ENCODE measurements around the gene ALOX5AP. TPM values are rescaled to one million over a fixed set of nuclear protein-coding genes. Genes with fewer than 3 reads are reported as not detected.

Gene ALOX5AP
- total and polyA plus RNA-seq, 9 of the 15 experiments (the other 6 are each of a cell fraction or from before 2014, with no cell fraction given), result 0.31 TPM; not detected in 8

GRCh38 chr13:30744681-30745077 lies 9.3 kb downstream of the ALOX5AP start (continued):
- TF ChIP-seq ETV1 (tag; conservative IDR thresholded peaks at IDR 0.05; ENCODE audit: low read depth), result no peak

- intact Hi-C loops (cut with micrococcal nuclease), result no loop called here
Measured at GRCh38 chr13:30745906-30746686, 10.8 kb downstream of the ALOX5AP start.

More at GRCh38 chr13:30745906-30746686, 10.8 kb downstream of the ALOX5AP start:
- Histone ChIP-seq H4K20me1 (replicated peaks; ENCODE audit: control insufficient read depth, insufficient read depth, low read length) (no peaks in the 10 kb centered on the region), H3K4me3 (no peak overlapping the region), H3K27me3 (ENCODE audit: control insufficient read depth in 2 of 2, insufficient read depth in 2 of 2, low read length in 2 of 2) (peaks cover 3 to 24% of the 10 kb centered on the region in 2 experiments; a peak in 3 of 5 replicates), H3K9me3 (replicated peaks; ENCODE audit: control insufficient read depth, insufficient read depth, low read depth, low read length) (no peaks in the 10 kb centered on the region), H3K9ac (ENCODE audit: insufficient read depth in 1 of 2, low read depth in 2 of 2, low read length in 2 of 2) (no peak overlapping the region), H3K4me2 (ENCODE audit: insufficient read depth, low read length) (no peak overlapping the region), H3K79me2 (ENCODE audit: control insufficient read depth, insufficient read depth, low read length) (no peaks in the 10 kb centered on the region), H3K27ac (ENCODE audit: extremely low read depth, low read depth, low read length) (no peak overlapping the region), H3K4me1 (replicated peaks in 1 of 2; ENCODE audit: control insufficient read depth in 2 of 2, insufficient read depth in 2 of 2, low read length in 2 of 2) (no peaks in the 10 kb centered on the region), H3K36me3 (ENCODE audit: control insufficient read depth, insufficient read depth, low read length) (no peaks in the 10 kb centered on the region), H2AFZ (ENCODE audit: low read depth, low read length) (no peak overlapping the region), H3K9me1 (ENCODE audit: control insufficient read depth, insufficient read depth, low read length) (no peaks in the 10 kb centered on the region)
- in situ Hi-C loops (cut with MboI), result no loop called here
- ChIA-PET CTCF (ENCODE audit: low intra/inter-chr PET ratio) (no interaction called here), POLR2A (no interaction called here)
- FAIRE-seq (no peak), DNase-seq (ENCODE audit: extremely low read depth in 1 of 4, low spot score in 3 of 4) (no peak), ATAC-seq (no peak)
- WGBS (ENCODE audit: insufficient coverage, low coverage, missing lambda C conversion rate), result 0% methylated on average over 8 of the region's 9 CpGs
- no TSS peak for BruUV-seq (replicated peaks)
- TF ChIP-seq HDAC8 (tag; IDR thresholded peaks at IDR 0.05), result no peak
- no peak for TF ChIP-seq CREB1 (IDR thresholded peaks at IDR 0.05)
- TF ChIP-seq CREB1 (CRISPR knock-in tag; IDR thresholded peaks at IDR 0.05), result no peak
- TF ChIP-seq, protein P1, sequence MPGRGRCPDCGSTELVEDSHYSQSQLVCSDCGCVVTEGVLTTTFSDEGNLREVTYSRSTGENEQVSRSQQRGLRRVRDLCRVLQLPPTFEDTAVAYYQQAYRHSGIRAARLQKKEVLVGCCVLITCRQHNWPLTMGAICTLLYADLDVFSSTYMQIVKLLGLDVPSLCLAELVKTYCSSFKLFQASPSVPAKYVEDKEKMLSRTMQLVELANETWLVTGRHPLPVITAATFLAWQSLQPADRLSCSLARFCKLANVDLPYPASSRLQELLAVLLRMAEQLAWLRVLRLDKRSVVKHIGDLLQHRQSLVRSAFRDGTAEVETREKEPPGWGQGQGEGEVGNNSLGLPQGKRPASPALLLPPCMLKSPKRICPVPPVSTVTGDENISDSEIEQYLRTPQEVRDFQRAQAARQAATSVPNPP (IDR thresholded peaks at IDR 0.05; ENCODE audit: borderline replicate concordance, insufficient read depth, insufficient read length), result no peak
- TF ChIP-seq SETDB1 (IDR thresholded peaks at IDR 0.05; ENCODE audit: low read length), result no peak
- no peak for TF ChIP-seq U2AF2 (optimal IDR thresholded peaks at IDR 0.05; ENCODE audit: low read depth, low read length)
- no peak for TF ChIP-seq ELK3 (CRISPR knock-in tag; IDR thresholded peaks at IDR 0.05)
- no peak for TF ChIP-seq SMC3 (conservative IDR thresholded peaks at IDR 0.05; ENCODE audit: insufficient read depth, low read depth, low read length)

Measured in K562 (cell line).